NT2/D1 (cell line): ENCODE measurements around the gene ADD2.

Experiments
- DNase-seq: peaks from one replicate; pipeline ENCODE4 v3.0.0-alpha.2; 2011; ENCODE audit warnings: low read depth, low spot score
- H3K27me3 ChIP-seq: 2 replicates; pipeline ENCODE4 v1.6.0; 2011; ENCODE audit warnings: mild to moderate bottlenecking; ENCODE audit not compliant: insufficient read length, insufficient read depth
- H3K36me3 ChIP-seq: 2 replicates; pipeline ENCODE4 v1.6.1; 2011; ENCODE audit warnings: mild to moderate bottlenecking, low read length, mixed read lengths; ENCODE audit not compliant: insufficient read depth, insufficient read length
- H3K4me1 ChIP-seq: 2 replicates; pipeline ENCODE4 v1.5.1; 2011; ENCODE audit not compliant: insufficient read depth, insufficient read length
- H3K4me3 ChIP-seq: 2 replicates; pipeline ENCODE4 v1.5.1; 2011; ENCODE audit warnings: low read depth; ENCODE audit not compliant: insufficient read length
- H3K9ac ChIP-seq: 2 replicates; pipeline ENCODE4 v1.6.0; 2011; ENCODE audit warnings: low read depth; ENCODE audit not compliant: insufficient read length
- H3K9me3 ChIP-seq: 2 replicates; pipeline ENCODE4 v1.5.1; 2011; ENCODE audit warnings: mild to moderate bottlenecking, low read length; ENCODE audit not compliant: insufficient read depth
- SUZ12 ChIP-seq: IDR thresholded peaks from 2 replicates; pipeline ENCODE4 v1.6.1; 2011; ENCODE audit not compliant: insufficient read length, insufficient read depth; ENCODE audit errors: extremely low read depth
- YY1 ChIP-seq: IDR thresholded peaks from 2 replicates; pipeline ENCODE4 v1.6.1; 2011; ENCODE audit not compliant: insufficient read length, insufficient read depth
- ZNF274 ChIP-seq: IDR thresholded peaks from 2 replicates; pipeline ENCODE4 v1.6.1; 2011; ENCODE audit warnings: mild to moderate bottlenecking, low read depth, low read length

Gene ADD2

GRCh38 chr2:70646420-70646818 is 121.6 kb downstream of the ADD2 start:
- Histone ChIP-seq H3K4me3 (no peak overlapping the region), H3K36me3 (no peaks in the 10 kb centered on the region), H3K9me3 (no peaks in the 10 kb centered on the region), H3K27me3 (no peaks in the 10 kb centered on the region), H3K4me1 (no peaks in the 10 kb centered on the region), H3K9ac (no peak overlapping the region)
- TF ChIP-seq YY1 = no peak
- TF ChIP-seq SUZ12 = no peak
- no peak for TF ChIP-seq ZNF274
- no peak for DNase-seq

GRCh38 chr2:70645733-70646419 is 122.1 kb downstream of the ADD2 start:
- Histone ChIP-seq H3K27me3 (no peaks in the 10 kb centered on the region), H3K4me1 (no peaks in the 10 kb centered on the region), H3K9ac (no peak overlapping the region), H3K4me3 (no peak overlapping the region), H3K9me3 (no peaks in the 10 kb centered on the region), H3K36me3 (no peaks in the 10 kb centered on the region)
- no peak for TF ChIP-seq SUZ12
- no peak for DNase-seq

GRCh38 chr2:70643715-70644114 is 124.3 kb downstream of the ADD2 start:
- DNase-seq = peak; percentile 62
- Histone ChIP-seq H3K4me1 (no peaks in the 10 kb centered on the region), H3K36me3 (no peaks in the 10 kb centered on the region), H3K4me3 (no peak overlapping the region), H3K9me3 (no peaks in the 10 kb centered on the region), H3K27me3 (no peaks in the 10 kb centered on the region), H3K9ac (no peak overlapping the region)
- TF ChIP-seq ZNF274 (no peak), SUZ12 (no peak), YY1 (no peak)

GRCh38 chr2:70641263-70641784 is 126.7 kb downstream of the ADD2 start:
- H3K36me3 ChIP-seq = no peaks in the 10 kb centered on the region

GRCh38 chr2:70639841-70640436 is 128.1 kb downstream of the ADD2 start:
- no peaks in the 10 kb centered on the region for H3K9me3 ChIP-seq
- TF ChIP-seq YY1 (no peak), ZNF274 (no peak), SUZ12 (no peak)
- H3K27me3 ChIP-seq = no peaks in the 10 kb centered on the region
- no peak for DNase-seq
- no peaks in the 10 kb centered on the region for H3K36me3 ChIP-seq
- no peaks in the 10 kb centered on the region for H3K4me1 ChIP-seq
- no peak overlapping the region for H3K9ac ChIP-seq
- no peak overlapping the region for H3K4me3 ChIP-seq

More at GRCh38 chr2:70641263-70641784, 126.7 kb downstream of the ADD2 start:
- no peak overlapping the region for H3K9ac ChIP-seq
- no peaks in the 10 kb centered on the region for H3K4me1 ChIP-seq
- H3K9me3 ChIP-seq = no peaks in the 10 kb centered on the region
- no peak overlapping the region for H3K4me3 ChIP-seq
- H3K27me3 ChIP-seq = no peaks in the 10 kb centered on the region
- TF ChIP-seq ZNF274 (no peak), YY1 (no peak), SUZ12 (no peak)
- no peak for DNase-seq

GRCh38 chr2:70638561-70638960 is 129.4 kb downstream of the ADD2 start:
- H3K4me3 ChIP-seq = no peak overlapping the region
- TF ChIP-seq ZNF274 (no peak), SUZ12 (no peak), YY1 (no peak)
- H3K9me3 ChIP-seq = no peaks in the 10 kb centered on the region
- H3K4me1 ChIP-seq = no peaks in the 10 kb centered on the region
- H3K36me3 ChIP-seq = no peaks in the 10 kb centered on the region
- H3K27me3 ChIP-seq = no peaks in the 10 kb centered on the region
- H3K9ac ChIP-seq = no peak overlapping the region
- DNase-seq = no peak

GRCh38 chr2:70633508-70633907 is 134.5 kb downstream of the ADD2 start:
- TF ChIP-seq YY1 (no peak), ZNF274 (no peak), SUZ12 (no peak)
- Histone ChIP-seq H3K9me3 (no peaks in the 10 kb centered on the region; the same call in 1 of the 2 replicates), H3K27me3 (no peaks in the 10 kb centered on the region), H3K4me1 (no peaks in the 10 kb centered on the region), H3K36me3 (no peaks in the 10 kb centered on the region), H3K4me3 (no peak overlapping the region), H3K9ac (no peak overlapping the region)
- no peak for DNase-seq
